ENCODE results near the gene KRT12.

KRT12 gene

DNA sequence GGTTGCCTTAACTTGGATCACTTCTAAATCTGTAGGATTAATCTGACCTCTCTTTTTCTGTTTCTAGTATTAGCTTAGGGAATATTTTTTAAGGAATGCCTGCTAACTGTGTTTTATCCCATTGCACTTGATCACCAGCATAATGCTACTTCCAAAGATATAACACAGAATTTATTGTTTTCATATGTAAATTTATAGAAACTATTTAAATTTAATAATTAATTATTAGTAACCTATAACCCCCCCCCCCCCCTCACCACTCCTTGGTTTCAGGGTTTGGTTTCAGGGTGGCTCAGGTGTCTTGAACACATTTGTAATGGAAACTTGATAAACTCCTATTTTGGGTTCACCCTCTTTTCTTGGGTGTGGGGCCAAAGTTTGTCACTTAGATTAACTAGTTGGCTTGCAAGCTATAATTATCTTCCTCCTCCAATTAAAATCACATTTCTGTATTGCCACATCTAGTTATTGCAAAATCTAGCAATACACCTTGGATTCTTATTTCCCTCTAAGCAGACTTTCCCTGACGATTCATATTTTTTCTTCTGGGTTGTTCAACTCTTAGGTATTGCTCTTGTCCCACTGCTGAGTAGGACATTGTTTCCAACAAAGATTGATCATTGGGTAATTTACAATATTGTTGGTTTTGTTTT is 18.3 kb downstream of the KRT12 start:
- no peak for DNase-seq (ENCODE audit: extremely low read depth in 1 of 2, low read depth in 1 of 2)

DNA sequence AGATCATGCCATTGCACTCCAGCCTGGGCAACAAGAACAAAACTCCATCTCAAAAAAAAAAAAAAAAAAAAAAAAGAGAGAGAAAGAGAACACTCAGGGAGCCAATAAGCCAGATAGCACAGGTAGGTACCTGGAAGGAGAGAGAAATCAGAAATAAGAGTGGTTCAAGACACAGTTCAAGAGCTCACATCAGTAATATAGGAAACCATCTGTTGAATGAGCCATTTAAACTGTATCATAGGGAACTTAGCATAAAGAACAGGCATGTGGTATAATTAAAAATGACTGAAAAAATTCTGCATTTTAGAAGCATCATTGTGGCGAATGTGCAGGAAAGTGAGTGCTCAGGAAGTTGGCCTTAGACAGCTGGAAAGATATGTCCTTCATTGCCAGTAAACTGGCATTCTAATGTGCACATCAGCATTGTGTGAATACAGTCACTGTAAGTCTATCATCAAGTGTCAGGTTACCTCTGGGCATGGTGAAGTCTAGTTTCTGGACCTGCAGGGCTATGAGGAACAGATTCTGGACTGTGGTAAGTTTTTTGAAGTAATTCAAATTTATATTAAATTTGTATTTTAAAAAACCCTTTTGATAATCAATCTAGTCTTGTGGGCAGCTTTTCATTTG is 20.4 kb downstream of the KRT12 start:
- DNase-seq (ENCODE audit: extremely low read depth in 1 of 2, low read depth in 1 of 2), result no peak

DNA sequence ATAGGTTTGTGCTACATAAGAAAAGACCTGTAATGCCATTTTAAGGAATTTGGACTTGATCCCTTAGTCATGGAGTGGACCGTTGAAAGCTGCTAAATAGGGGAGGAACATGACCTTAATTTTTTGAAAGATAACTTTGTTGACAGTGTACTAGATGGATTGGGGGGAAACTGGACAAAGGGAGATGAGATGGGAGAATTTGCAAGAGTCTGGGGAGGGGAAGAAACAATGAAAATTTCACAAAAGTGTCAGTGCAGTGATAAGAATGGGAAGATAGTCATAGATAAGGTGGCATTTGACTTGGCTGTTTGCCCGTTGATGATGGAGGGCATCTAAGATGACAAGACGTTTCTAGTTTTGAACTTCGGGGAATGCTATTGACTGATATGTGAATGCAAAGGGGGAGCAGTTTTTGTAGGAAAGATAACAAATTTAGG is 22.3 kb downstream of the KRT12 start:
- DNase-seq (ENCODE audit: extremely low read depth in 1 of 2, low read depth in 1 of 2), result no peak

DNA sequence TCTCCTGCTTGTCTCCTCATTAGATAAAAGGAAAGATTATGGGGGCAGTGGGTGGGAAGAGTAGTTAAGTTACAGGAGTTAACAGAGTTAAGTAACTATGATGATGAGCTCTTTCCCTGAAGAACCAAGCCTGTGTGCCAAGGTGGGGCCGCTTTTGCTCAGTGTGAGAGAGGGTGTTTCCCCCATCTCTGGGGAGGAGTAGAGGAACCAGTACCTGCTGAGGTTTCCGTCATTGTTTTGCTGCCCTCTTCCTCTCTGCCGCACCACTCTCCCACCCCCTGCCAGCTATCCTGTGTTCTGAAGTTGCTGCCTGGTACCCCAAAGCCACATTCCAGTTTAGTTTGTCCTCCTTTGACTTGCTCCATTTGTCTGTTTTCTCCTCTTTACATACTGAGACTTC is 23.8 kb downstream of the KRT12 start:
- DNase-seq (ENCODE audit: extremely low read depth in 1 of 2, low read depth in 1 of 2), result no peak

DNA sequence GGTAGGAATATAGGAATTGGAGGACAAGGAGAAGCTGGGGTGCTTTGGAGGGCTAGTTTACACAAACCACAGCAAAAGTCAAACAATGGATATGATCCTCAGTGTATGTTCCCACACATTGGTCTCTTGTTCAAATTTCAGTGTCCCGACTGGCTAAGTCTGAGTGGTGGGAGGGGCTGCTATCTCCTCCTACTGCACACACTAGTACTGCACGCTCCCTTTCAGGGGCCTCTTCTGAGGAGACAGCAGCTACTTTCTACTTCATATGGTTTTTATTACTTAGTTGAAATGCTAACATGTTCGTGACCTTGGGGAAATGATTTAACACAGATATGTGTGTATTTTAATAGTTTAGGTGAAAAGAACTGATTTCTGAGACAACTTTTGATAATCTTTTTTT is 25.8 kb downstream of the KRT12 start:
- DNase-seq (ENCODE audit: extremely low read depth in 1 of 2, low read depth in 1 of 2), result no peak

DNA sequence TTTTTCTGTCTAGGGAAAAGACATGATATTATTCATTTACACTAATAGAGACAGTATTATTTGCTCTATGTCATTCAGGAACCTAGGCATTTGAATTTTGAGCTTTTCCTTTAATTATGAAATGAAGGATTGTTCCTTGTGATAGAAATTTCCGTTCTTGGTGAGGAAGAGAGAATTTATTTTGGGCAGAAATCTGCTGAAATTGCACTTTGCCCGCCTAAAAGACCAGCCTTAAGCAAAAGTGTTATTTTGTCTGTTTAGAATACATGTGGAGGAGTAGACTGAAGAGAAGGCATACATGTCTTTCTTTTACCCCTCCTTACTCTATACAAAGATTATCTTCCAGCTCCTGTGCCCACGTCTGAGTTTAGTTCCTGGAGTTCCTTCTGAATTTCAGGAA is 27.8 kb downstream of the KRT12 start:
- no peak for DNase-seq (ENCODE audit: extremely low read depth in 1 of 2, low read depth in 1 of 2)

DNA sequence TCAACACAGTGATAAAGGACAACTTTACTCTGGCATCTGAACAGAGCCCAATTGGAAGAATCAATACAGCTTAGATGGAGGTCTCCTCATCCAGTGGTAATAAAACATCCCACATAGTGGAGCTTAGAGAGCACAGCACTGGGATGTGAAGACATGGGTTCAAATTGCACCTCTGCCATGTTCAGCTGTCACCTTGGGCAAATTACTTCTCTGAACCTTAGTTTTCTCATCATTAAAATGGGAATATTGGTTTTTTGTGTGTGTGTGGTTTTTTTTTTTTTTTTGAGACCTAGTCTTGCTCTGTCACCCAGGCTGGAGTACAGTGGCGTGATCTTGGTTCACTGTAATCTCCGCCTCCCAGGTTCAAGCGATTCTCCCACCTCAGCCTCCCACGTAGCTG is 31.0 kb downstream of the KRT12 start:
- DNase-seq (ENCODE audit: extremely low read depth in 1 of 2, low read depth in 1 of 2), result no peak

DNA sequence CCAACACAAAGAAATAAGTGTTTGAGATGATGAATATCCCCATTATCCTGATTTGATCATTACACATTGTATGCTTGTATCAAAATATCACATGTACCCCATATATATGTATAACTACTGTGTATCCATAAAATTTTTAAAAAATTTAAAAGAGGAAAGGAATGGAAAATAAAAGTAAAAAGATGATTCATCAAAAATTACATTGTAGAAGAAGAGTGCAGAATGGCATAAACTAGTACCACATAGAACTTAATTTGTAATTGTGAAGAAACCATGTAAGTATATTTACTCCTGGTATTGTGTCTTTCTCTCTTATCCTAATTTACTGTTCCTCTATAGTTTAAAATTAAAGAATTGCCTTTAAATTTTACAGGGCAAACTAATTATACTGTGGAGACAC is 33.1 kb downstream of the KRT12 start:
- no peak for DNase-seq (ENCODE audit: extremely low read depth in 1 of 2, low read depth in 1 of 2)

DNA sequence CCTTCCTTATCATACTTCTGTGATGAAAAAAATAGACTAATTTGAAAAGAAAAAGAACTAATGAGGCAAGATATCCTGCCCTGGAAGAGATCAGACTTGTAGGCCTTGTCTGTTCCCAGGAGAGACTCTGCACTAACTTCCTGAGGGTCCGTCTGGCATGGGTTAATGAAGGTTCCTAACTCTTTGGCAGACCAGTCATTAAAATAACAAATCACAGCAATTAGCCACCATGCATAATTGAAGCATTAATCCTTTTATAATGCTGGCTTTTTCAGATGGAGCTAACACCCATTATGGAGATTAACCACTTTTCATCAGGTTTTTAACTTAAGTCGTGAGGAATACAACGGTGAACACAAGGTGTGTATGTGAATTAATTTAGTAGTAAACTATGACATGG is 34.2 kb downstream of the KRT12 start:
- DNase-seq (ENCODE audit: extremely low read depth in 1 of 2, low read depth in 1 of 2), result no peak

DNA sequence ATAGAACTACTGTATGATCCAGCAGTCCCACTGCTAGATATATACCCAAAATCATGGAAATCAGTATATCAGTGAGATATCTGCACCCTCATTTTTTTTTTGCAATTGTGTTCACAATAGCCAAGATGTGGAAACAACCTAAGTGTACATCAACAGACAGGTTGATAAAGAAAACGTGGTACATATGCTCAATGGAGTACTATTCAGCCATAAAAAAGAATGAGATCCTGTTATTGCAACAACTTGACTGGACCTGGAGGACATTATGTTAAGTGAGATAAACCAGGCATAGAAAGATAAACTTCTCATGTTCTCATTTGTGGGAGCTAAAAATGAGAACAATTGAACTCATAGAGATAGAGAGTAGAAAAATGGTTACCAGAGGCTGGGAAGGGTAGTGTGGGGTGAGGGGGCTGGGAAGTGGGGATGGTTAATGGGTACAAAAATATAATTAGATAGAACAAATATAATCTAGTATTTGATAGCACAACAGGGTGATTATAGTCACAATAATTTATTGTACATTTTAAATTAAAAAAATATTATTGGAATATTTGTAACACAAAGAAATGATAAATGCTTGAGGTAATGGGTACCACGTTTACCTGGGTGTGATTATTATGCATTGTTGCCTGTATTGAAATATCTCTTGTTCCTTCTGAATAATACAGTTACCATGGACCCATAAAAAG is 36.8 kb downstream of the KRT12 start:
- DNase-seq (ENCODE audit: extremely low read depth in 1 of 2, low read depth in 1 of 2), result no peak

DNA sequence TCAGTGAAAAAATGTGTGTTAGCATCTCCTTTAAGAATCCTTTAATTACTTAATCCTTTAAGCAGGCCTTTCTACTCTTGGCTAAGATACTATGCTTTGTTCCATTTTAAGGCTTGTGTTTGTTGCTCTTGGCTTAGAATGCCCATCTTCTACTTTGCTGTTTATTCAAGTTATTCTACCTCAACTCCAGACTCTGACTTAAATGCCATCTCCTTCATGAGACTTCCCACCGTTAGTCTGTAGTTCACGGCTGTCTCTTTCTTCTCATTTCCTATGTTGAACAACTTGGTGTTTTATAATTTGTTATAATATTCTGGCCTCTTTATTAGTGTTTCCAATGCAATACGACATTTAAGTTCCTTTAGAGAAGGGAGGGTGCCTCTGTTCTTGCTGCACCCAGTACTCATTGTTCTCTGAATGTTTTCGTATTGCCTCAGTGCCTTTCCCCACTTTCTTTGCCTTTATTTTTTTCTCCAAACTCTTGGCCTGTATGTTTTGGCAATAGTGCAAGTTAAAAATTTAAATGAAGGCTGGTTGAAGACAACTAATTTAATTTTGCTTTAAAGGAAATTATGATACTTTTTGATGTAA is 38.5 kb downstream of the KRT12 start:
- DNase-seq (ENCODE audit: extremely low read depth in 1 of 2, low read depth in 1 of 2), result no peak

DNA sequence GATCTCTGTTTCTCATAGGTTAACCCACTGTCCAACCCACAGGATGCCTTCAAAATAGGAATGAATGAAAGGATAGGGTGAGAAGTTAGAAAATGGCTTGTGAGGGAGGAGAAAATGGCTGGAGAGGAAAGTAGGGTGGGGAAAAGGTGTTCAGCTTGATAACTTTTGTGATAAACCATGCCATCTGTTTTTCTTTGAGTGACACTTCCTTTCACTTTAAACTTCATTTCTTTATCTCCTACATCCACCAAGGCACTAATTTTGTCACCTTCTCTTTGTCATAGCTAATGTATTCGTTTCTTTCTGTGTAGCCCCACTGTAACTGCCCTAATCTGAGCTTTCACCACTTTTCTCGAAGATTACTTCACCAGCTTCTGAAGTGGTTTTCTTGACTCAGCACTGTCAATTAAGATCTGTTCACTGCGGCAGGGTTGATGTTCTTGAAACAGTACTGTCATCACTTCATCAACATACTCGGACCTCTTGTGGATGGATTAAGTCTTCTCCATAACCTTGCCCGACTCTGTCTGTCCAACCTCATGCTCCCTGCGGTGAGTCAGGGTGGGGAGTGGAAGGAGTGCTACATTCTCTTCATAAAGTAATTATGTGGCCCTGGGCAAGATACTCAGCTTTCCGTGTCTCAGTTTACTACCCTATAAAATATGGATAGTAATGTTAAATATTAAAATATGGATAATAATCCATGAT is 39.1 kb downstream of the KRT12 start:
- no peak for DNase-seq (ENCODE audit: extremely low read depth in 1 of 2, low read depth in 1 of 2)

DNA sequence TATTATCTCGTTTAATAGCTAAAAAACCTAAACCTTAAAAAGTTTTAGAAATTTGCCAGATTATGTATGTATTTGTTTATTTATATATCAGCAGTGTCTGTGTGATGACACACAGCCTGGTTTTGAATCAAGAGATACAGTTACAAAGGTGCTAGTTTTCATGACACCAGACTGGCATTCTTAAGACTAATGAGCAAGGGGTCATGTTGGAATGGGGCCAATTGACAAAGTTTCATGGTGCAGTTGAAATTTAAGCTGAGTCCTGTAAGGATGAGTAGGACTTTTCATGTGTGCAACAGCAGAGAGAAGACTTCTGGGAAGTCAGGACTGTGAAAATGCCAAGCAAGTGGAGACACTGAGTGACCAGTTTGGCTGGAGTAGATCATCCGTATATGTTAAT is 41.4 kb downstream of the KRT12 start:
- no peak for DNase-seq (ENCODE audit: extremely low read depth in 1 of 2, low read depth in 1 of 2)

DNA sequence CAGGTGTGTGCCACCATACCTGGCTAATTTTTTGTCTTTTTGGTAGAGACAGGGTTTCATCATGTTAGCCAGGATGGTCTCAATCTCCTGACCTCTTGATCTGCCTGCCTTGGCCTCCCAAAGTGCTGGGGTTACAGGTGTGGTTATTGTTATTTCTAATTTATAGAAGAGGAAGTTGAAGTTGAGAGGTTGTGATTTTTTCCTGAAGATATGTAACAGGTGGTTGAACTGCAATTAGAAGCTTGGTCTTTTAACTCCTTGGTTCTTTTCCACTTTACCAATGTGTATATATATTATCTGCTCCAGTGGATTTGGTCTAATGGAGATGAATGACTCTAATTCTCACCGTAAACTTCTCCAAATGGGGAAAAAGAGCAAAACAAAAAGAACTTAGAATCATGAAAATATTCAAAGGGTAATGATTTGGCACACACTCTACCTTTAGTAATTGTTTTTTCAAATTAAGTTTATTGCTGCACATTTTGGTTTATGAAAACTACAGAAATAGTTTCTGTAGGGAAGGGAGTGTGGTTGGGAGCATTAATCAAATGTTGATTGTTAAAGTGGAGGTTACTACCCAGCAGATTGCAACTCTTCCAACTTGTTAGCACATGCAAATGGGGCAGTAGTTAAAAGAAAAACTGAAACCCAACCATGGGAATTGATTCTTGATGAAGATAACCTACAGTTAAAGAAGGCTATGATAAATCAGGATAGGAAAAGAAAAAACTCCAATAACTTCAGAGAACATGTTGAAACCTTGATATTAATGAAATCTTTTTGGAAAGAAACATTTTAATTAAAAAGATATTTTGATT is 42.8 kb downstream of the KRT12 start:
- DNase-seq (ENCODE audit: extremely low read depth in 1 of 2, low read depth in 1 of 2), result no peak

DNA sequence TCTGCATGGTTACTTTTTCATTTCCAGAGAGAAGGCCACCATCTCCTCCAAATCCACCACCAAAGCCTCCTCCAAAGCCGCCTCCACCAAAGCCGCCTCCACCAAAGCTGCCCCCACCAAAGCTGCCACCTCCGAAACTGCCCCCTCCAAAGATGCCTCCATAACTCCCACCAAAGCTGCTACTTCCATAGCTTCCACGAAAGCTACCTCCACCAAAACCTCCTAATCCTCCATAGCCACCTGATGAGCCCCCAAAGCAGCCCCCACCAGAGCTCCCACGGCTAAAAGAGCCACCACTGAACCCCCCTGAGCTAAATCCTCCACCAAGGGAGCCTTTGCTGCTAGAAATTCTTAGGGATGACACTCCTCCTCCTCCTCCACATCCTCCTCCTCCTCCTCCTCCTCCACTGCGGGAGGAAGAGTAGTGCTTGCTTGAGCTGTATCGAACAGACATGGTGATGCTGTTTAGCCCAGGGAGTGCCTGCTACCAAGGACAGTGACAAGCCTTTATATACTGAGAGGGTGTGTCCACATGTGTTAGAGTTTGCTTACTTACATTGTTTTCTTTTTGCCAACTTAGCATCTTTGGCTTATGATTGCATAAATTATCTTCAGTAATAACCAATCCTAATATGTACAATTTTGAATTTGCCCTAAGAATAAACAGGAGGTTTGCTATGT is 44.8 kb downstream of the KRT12 start, which contains the start of gene KRT10:
KRT10 (minus strand) TSS at position 483 of the 681 bp plus-strand sequence; CDS start at position 454, 29 bp downstream.
- DNase-seq (ENCODE audit: extremely low read depth in 1 of 2, low read depth in 1 of 2), result no peak

DNA sequence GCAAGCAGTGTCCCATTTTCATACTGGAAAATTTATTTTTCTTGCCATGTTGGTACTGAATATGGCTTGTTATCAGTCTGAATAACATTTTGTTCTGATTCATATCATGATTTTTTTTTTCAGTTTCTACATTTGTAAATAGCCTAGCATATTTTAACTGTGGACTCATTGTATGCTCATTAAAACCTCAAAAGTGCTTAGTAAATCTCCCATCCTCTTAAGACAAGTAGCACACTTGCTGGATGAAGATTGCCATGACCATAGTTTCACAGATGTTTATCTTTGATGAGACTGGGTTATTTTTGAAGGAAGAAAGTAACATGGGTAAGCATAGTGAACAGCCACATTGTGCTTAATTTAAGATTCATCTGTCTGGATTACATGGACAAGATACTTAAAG is 45.5 kb downstream of the KRT12 start:
- DNase-seq (ENCODE audit: extremely low read depth in 1 of 2, low read depth in 1 of 2), result no peak

DNA sequence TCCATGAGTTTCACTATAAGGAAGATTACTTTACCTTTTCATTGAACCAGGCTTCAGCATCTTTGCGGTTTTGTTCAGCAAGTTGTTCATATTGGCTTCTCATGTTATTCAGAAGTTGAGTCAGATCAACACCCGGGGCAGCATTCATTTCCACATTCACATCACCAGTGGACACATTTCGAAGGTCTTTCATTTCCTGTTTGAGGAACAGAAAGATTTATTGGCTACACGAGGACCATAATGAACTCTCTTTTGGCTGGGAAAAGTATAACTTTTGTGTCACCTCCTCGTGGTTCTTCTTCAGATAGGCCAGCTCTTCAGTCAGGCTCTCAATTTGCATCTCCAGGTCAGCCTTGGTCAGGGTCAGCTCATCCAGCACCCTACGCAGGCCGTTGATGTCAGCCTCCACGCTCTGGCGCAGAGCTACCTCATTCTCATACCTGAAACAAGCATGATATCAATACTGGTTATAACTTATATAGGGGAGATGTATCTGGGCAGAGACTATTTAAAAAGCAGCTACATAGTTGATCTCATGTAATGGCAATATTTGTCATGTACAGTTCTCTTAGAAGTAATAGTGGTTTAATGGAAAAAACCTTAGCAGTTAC is 46.7 kb downstream of the KRT12 start:
- DNase-seq (ENCODE audit: extremely low read depth in 1 of 2, low read depth in 1 of 2), result no peak

DNA sequence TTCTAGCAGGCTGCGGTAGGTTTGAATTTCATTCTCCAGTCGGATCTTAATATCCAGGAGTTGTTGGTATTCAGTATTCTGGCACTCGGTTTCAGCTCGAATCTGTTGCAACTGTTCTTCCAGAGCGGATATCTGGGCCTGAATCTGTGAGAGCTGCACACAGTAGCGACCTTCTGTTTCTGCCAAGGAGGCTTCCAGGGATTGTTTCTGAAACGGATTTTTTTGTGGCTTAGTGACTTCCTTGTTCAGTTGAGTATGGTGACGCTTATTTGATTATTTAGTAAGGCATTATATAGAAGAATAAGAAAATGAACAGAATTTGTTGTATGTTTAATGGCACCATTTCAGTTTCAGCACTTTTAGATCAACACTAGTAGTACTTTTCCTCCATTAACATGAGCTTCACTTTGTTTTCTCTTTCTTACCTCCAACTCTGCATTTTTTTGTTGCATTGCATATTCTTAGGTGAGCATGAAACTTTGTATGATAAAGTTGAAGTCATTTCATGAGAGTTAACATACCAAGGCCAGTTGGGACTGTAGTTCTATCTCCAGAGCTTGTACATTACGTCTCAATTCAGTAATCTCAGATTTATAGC is 47.4 kb downstream of the KRT12 start:
- DNase-seq (ENCODE audit: extremely low read depth in 1 of 2, low read depth in 1 of 2), result no peak

All from stimulated activated CD8-positive, alpha-beta memory T cell treated with anti-CD3 and anti-CD28 coated beads, Interleukin-7, amount 100 ng/mL, for 48 hours (primary cell).